SU-DHL-6 (cell line): ENCODE measurements around the gene HRH4.

Source experiments
- CTCF ChIP-seq: fragments of 200-600 bp; sonication (generic); IDR thresholded peaks from one replicate; pipeline ENCODE4 v1.5.1; 2017; ENCODE audit warnings: antibody characterized with exemption, mild to moderate bottlenecking, low read length, moderate library complexity; ENCODE audit not compliant: insufficient read depth, poor library complexity, severe bottlenecking
- EZH2phosphoT487 ChIP-seq: fragments of 200-600 bp; sonication (generic), shearing (Covaris generic); conservative IDR thresholded peaks from 2 replicates; pipeline ENCODE4 v1.6.1; 2018; ENCODE audit warnings: mild to moderate bottlenecking, antibody characterized with exemption, low read length, moderate library complexity, mixed read lengths

GRCh38 chr18:24446453-24446852 lies 14.0 kb upstream of the HRH4 start:
- TF ChIP-seq CTCF (no peak), EZH2phosphoT487 (no peak)
